ENCODE measurements around the gene MPC1L. TPM values are rescaled to one million over a fixed set of nuclear protein-coding genes. Genes with fewer than 3 reads are reported as not detected.
"Not testable (repeated sequence)": the region's sequence is repeated elsewhere in the genome, so short reads cannot be mapped to it uniquely, and the experiment has no call there.

The MPC1L gene
- total RNA-seq, 1 donor from 2014 or later = not detected

DNA sequence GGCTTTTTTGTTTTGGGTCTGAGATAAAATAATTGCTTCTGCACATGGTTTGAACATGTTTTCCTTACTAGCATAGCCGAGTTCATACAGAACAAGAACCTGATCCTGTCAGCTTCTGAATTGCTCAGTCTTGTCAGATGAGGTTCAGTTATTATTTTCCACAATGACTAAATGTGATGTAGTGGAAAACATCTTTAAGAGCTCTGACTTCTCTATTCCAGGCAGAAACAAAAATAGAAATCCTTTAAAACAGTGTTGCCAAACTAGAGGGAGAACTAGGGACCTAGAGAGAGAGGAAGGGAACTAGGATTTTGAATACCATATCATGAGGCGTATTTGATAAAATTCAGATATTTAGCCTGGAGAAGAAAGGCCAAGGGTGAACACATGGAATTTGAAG is 40.4 kb upstream of the MPC1L start:
- DNase-seq (ENCODE audit: extremely low spot score, unreplicated experiment) = no peak
- Mint-ChIP-seq H3K27ac (ENCODE audit: unreplicated experiment) (no peak overlapping the region), H3K36me3 (ENCODE audit: unreplicated experiment) (no peaks in the 10 kb centered on the region), H3K9me3 (ENCODE audit: unreplicated experiment) (peaks cover 8% of the 10 kb centered on the region), H3K4me1 (ENCODE audit: unreplicated experiment) (peaks cover 11% of the 10 kb centered on the region), H3K27me3 (ENCODE audit: unreplicated experiment) (no peaks in the 10 kb centered on the region), H3K4me3 (ENCODE audit: unreplicated experiment) (peak overlapping the region; percentile 26)
- TF ChIP-seq, protein P1, sequence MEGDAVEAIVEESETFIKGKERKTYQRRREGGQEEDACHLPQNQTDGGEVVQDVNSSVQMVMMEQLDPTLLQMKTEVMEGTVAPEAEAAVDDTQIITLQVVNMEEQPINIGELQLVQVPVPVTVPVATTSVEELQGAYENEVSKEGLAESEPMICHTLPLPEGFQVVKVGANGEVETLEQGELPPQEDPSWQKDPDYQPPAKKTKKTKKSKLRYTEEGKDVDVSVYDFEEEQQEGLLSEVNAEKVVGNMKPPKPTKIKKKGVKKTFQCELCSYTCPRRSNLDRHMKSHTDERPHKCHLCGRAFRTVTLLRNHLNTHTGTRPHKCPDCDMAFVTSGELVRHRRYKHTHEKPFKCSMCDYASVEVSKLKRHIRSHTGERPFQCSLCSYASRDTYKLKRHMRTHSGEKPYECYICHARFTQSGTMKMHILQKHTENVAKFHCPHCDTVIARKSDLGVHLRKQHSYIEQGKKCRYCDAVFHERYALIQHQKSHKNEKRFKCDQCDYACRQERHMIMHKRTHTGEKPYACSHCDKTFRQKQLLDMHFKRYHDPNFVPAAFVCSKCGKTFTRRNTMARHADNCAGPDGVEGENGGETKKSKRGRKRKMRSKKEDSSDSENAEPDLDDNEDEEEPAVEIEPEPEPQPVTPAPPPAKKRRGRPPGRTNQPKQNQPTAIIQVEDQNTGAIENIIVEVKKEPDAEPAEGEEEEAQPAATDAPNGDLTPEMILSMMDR (IDR thresholded peaks at IDR 0.05) = no peak

DNA sequence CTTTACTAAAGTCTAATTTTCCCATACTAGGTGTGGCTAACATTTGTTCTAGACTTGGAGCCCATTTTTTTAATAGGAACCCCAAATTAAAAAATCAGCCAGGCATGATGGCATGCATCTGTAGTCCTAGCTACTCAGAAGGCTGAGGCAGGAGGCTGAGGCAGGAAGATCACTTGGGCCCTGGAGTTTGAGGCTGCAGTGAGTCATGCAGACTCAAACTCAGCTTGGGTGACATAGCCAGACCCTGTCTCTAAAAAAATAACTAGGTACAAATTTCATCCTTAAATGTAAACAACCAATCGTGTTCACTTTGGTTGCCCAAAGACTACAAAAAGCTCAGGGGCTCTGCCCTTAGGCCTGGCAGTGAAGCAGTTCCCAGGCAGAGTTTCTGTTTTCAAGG is 35.6 kb upstream of the MPC1L start:
- H3K4me1 Mint-ChIP-seq (ENCODE audit: unreplicated experiment); H3K27me3 Mint-ChIP-seq (ENCODE audit: unreplicated experiment); H3K9me3 Mint-ChIP-seq (ENCODE audit: unreplicated experiment); H3K27ac Mint-ChIP-seq (ENCODE audit: unreplicated experiment); H3K4me3 Mint-ChIP-seq (ENCODE audit: unreplicated experiment); DNase-seq (ENCODE audit: extremely low spot score, unreplicated experiment); H3K36me3 Mint-ChIP-seq (ENCODE audit: unreplicated experiment): not testable (repeated sequence)

DNA sequence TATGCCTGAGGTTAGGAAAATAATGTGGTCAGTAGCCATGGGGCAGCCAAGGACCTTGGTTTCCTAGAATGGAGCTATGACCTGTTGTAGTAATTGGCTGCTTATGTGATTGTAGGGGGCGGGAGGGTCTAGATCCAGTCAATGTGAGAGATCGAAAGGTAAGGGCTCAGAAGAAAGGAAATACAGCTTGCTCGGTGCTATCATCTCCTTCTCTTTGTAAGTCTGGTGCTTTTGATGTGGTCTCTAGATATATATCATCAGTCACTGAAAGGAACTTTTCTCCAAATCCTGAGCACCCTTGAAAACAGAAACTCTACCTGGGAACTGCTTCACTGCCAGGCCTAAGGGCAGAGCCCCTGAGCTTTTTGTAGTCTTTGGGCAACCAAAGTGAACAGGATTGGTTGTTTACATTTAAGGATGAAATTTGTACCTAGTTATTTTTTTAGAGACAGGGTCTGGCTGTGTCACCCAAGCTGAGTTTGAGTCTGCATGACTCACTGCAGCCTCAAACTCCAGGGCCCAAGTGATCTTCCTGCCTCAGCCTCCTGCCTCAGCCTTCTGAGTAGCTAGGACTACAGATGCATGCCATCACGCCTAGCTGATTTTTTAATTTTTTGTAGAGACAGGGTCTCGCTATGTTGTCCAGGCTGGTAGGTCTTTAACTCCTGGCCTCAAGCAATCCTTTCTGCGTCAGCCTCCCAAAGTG is 33.5 kb upstream of the MPC1L start:
- H3K4me3 Mint-ChIP-seq (ENCODE audit: unreplicated experiment); H3K27me3 Mint-ChIP-seq (ENCODE audit: unreplicated experiment); H3K4me1 Mint-ChIP-seq (ENCODE audit: unreplicated experiment); H3K27ac Mint-ChIP-seq (ENCODE audit: unreplicated experiment); H3K9me3 Mint-ChIP-seq (ENCODE audit: unreplicated experiment); DNase-seq (ENCODE audit: extremely low spot score, unreplicated experiment): not testable (repeated sequence)
- H3K36me3 Mint-ChIP-seq (ENCODE audit: unreplicated experiment) = peaks cover 12% of the 10 kb centered on the region

DNA sequence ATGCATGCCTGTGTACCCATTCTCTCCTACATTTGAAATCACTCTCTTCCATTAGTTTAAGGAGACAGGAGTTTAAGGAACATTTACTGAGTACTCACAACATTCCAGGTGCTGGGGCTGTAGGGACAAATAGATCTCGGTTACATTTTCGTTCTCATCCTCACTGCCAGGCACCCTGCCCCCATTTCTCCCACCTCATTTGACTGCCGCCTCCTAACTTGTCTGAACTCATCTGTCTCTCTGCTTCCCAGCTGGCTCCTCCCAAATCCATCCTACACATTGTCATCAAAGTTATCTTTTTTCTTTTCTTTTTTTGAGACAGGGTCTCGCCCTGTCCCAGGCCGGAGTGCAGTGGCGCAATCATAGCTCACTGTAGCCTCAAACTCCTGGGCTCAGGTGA is 19.8 kb upstream of the MPC1L start:
- TF ChIP-seq, protein P1 (IDR thresholded peaks at IDR 0.05) = no peak
- DNase-seq (ENCODE audit: extremely low spot score, unreplicated experiment) = no peak
- no peak overlapping the region for H3K27ac Mint-ChIP-seq (ENCODE audit: unreplicated experiment)
- no peak overlapping the region for H3K4me3 Mint-ChIP-seq (ENCODE audit: unreplicated experiment)
- no peaks in the 10 kb centered on the region for H3K9me3 Mint-ChIP-seq (ENCODE audit: unreplicated experiment)
- H3K36me3 Mint-ChIP-seq (ENCODE audit: unreplicated experiment) = peaks cover 16% of the 10 kb centered on the region
- no peaks in the 10 kb centered on the region for H3K27me3 Mint-ChIP-seq (ENCODE audit: unreplicated experiment)
- no peaks in the 10 kb centered on the region for H3K4me1 Mint-ChIP-seq (ENCODE audit: unreplicated experiment)

DNA sequence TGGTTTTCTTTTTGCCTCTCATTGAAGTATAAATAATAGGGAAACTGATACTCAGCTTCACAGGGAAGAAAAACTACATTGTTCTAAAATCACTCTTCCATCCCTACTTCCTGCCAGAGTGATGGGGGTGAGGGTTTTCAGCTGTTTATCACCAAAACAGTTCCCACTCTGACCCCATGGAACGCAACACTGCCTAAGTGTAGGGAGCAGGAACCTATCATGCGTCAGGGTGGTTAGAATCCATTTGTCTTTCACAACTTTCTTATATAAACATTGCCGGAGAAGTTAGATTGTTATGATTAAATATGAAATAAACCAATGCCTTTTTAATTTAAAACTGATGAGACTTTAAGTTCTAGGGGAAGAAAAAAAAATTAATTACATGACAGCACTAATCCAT is 15.8 kb upstream of the MPC1L start:
- peaks cover 3% of the 10 kb centered on the region for H3K36me3 Mint-ChIP-seq (ENCODE audit: unreplicated experiment)
- H3K4me1 Mint-ChIP-seq (ENCODE audit: unreplicated experiment) = no peaks in the 10 kb centered on the region
- TF ChIP-seq, protein P1 (IDR thresholded peaks at IDR 0.05) = no peak
- no peak overlapping the region for H3K27ac Mint-ChIP-seq (ENCODE audit: unreplicated experiment)
- H3K27me3 Mint-ChIP-seq (ENCODE audit: unreplicated experiment) = no peaks in the 10 kb centered on the region
- no peak overlapping the region for H3K4me3 Mint-ChIP-seq (ENCODE audit: unreplicated experiment)
- DNase-seq (ENCODE audit: extremely low spot score, unreplicated experiment) = no peak
- H3K9me3 Mint-ChIP-seq (ENCODE audit: unreplicated experiment) = no peaks in the 10 kb centered on the region

DNA sequence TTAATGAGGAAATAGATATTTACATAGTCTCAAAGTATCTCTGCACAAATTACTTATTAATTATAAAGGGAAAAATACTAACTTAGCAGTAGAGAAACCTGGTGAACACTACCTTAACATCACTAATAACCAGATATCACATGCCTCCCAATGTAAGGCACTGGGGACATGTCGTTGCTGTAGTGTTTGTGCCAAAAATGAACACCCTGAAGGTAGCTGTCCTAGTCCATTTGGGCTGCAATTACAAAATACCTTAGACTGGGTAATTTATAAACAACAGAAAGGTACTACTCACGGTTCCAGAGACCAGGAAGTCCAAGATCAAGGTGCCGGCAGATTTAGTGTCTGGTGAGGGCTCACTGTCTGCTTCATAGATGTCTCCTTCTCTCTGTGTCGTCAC is 10.7 kb upstream of the MPC1L start:
- no peaks in the 10 kb centered on the region for H3K36me3 Mint-ChIP-seq (ENCODE audit: unreplicated experiment)
- H3K4me1 Mint-ChIP-seq (ENCODE audit: unreplicated experiment) = no peaks in the 10 kb centered on the region
- no peak overlapping the region for H3K27ac Mint-ChIP-seq (ENCODE audit: unreplicated experiment)
- peaks cover 4% of the 10 kb centered on the region for H3K9me3 Mint-ChIP-seq (ENCODE audit: unreplicated experiment)
- DNase-seq (ENCODE audit: extremely low spot score, unreplicated experiment) = no peak
- no peak overlapping the region for H3K4me3 Mint-ChIP-seq (ENCODE audit: unreplicated experiment)
- no peaks in the 10 kb centered on the region for H3K27me3 Mint-ChIP-seq (ENCODE audit: unreplicated experiment)
- TF ChIP-seq, protein P1 (IDR thresholded peaks at IDR 0.05) = no peak

All from osteocyte (in vitro differentiated cells).